ENCODE measurements around the gene A2M. TPM values are rescaled to one million over a fixed set of nuclear protein-coding genes. Genes with fewer than 3 reads are reported as not detected.

The A2M gene
- polyA plus RNA-seq, 1 experiment, result 171 TPM

GRCh38 chr12:9079883-9080675, 35.6 kb downstream of the A2M start:
- Histone ChIP-seq H3K27me3 (ENCODE audit: control insufficient read depth, insufficient read depth, low read length) (no peaks in the 10 kb centered on the region), H3K36me3 (ENCODE audit: control insufficient read depth, insufficient read depth, low read length) (no peaks in the 10 kb centered on the region), H3K4me3 (ENCODE audit: low read depth, low read length) (no peak overlapping the region)
- no peak for DNase-seq (ENCODE audit: low read depth)
- ChIA-PET CTCF (no interaction called here), POLR2A (no interaction called here)
- TF ChIP-seq CTCF (IDR thresholded peaks at IDR 0.05; ENCODE audit: insufficient read depth, low read depth, low read length), result no peak

- POLR2A ChIA-PET, result no interaction called here
- CTCF ChIA-PET, result interaction anchor here (0.9 kb wide), 1 partner anchor 19 kb away, joined by 3 read pairs; no protein-coding TSS in a partner anchor
- Histone ChIP-seq H3K36me3 (ENCODE audit: control insufficient read depth, insufficient read depth, low read length) (no peaks in the 10 kb centered on the region), H3K4me3 (ENCODE audit: low read depth, low read length) (no peak overlapping the region), H3K27me3 (ENCODE audit: control insufficient read depth, insufficient read depth, low read length) (no peaks in the 10 kb centered on the region)
- TF ChIP-seq CTCF (IDR thresholded peaks at IDR 0.05; ENCODE audit: insufficient read depth, low read depth, low read length), result no peak
- DNase-seq (ENCODE audit: low read depth), result no peak
These were observed 36.6 kb downstream of the A2M start for GRCh38 chr12:9079082-9079481.

- no peak for DNase-seq (ENCODE audit: low read depth)
- POLR2A ChIA-PET, result no interaction called here
These were observed 38.3 kb downstream of the A2M start for GRCh38 chr12:9077152-9078031.

GRCh38 chr12:9076733-9077132, 39.0 kb downstream of the A2M start:
- no peak overlapping the region for H3K4me3 ChIP-seq (ENCODE audit: low read depth, low read length)
- ChIA-PET POLR2A (no interaction called here), CTCF (no interaction called here)
- no peak for DNase-seq (ENCODE audit: low read depth)
- H3K27me3 ChIP-seq (ENCODE audit: control insufficient read depth, insufficient read depth, low read length), result no peaks in the 10 kb centered on the region
- no peaks in the 10 kb centered on the region for H3K36me3 ChIP-seq (ENCODE audit: control insufficient read depth, insufficient read depth, low read length)
- TF ChIP-seq CTCF (IDR thresholded peaks at IDR 0.05; ENCODE audit: insufficient read depth, low read depth, low read length), result no peak

More at GRCh38 chr12:9077152-9078031, 38.3 kb downstream of the A2M start:
- H3K4me3 ChIP-seq (ENCODE audit: low read depth, low read length), result no peak overlapping the region
- CTCF ChIA-PET, result no interaction called here
- H3K36me3 ChIP-seq (ENCODE audit: control insufficient read depth, insufficient read depth, low read length), result no peaks in the 10 kb centered on the region
- no peaks in the 10 kb centered on the region for H3K27me3 ChIP-seq (ENCODE audit: control insufficient read depth, insufficient read depth, low read length)
- no peak for TF ChIP-seq CTCF (IDR thresholded peaks at IDR 0.05; ENCODE audit: insufficient read depth, low read depth, low read length)

- TF ChIP-seq CTCF (IDR thresholded peaks at IDR 0.05; ENCODE audit: insufficient read depth, low read depth, low read length), result no peak
- DNase-seq (ENCODE audit: low read depth), result no peak
- CTCF ChIA-PET, result interaction anchor here (0.6 kb wide), 1 partner anchor 1704 kb away, joined by 3 read pairs; no protein-coding TSS in a partner anchor
- no peaks in the 10 kb centered on the region for H3K36me3 ChIP-seq (ENCODE audit: control insufficient read depth, insufficient read depth, low read length)
- POLR2A ChIA-PET, result no interaction called here
- H3K4me3 ChIP-seq (ENCODE audit: low read depth, low read length), result no peak overlapping the region
- H3K27me3 ChIP-seq (ENCODE audit: control insufficient read depth, insufficient read depth, low read length), result no peaks in the 10 kb centered on the region
These were observed 40.6 kb downstream of the A2M start for GRCh38 chr12:9075138-9075535.
